GM21528 (cell line): Measurements from ENCODE around the gene TSKS.
"Not testable (repeated sequence)": the region's sequence is repeated elsewhere in the genome, so short reads cannot be mapped to it uniquely, and the experiment has no call there.

Experiments
- ATAC-seq: cut with Tn5 transposase; IDR thresholded peaks from one replicate; pipeline ENCODE4 v1.9.1; 2021; ENCODE audit warnings: mild to moderate bottlenecking, moderate library complexity; ENCODE audit not compliant: unreplicated experiment, low FRiP score

Gene TSKS

DNA sequence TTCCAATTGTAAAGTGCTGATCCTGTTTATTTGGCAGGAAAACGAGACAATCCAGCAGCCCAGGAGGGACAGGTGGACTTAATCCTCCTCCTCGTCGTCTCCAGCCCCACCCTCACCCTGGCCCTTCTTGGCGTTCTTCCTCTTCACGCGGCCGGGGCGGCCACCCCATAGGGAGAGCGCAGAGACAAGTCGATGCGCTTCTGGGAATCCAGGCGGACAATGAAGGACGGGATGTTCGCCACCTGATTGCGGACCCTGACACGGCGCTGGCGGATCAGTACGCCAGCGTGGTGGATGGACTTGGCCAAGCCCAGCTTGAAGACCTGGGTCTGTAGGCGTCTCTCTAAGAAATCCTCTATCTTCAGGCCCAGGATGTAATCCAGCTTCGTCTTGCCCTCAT, 43.7 kb downstream of the TSKS start:
- ATAC-seq = not testable (repeated sequence)

DNA sequence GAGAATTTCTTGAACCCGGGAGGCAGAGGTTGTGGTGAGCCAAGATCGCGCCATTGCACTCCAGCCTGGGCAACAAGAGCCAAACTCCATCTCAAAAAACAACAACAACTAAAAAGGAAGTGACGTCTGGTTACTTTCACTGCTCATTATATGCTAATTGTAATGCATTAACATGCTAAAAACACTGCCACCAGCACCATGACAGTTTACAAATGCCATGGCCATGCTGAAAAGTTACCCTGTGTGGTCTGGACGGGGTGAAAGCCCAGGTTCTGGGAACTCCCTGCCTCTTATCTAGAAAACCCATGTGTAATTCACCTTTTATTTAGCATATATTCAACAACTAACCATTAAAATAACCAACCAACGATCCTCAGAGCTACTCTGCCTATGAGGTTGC, 44.1 kb downstream of the TSKS start:
- ATAC-seq = no peak

DNA sequence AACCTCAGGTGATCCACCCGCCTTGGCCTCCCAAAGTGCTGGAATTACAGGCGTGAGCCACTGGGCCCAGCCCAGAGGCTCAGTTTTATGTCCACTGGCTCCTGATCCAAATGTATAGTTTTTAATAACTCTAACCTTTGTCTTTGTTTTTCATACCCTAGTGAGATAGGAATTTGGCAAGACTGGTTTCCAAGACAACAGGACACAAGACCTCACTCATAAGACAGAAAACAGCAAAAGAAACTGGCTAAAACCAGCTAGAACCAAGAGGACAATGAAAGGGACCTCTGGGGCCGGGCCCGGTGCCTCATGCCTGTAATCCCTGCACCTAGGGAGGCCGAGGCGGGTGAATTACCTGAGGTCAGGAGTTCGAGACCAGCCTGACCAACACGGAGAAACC, 44.6 kb downstream of the TSKS start:
- ATAC-seq = no peak

DNA sequence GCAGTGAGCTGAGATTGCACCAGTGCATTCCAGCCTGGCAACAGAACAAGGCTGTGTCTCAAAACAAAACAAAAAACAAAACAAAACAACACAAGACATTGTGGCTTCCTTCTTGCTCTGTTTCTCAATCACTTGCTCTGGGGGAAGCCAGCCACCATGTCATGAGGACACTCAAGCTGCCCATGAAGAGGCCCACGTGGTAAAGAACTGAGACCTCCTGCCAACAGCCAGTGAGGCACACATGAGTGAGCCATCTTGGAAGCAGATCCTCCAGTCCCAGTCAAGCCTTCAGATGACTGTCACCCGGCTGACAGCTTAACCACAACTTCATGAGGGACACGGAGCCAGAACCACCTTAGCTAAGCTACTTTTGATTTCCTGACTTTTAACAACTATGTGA, 47.0 kb downstream of the TSKS start:
- ATAC-seq = no peak

DNA sequence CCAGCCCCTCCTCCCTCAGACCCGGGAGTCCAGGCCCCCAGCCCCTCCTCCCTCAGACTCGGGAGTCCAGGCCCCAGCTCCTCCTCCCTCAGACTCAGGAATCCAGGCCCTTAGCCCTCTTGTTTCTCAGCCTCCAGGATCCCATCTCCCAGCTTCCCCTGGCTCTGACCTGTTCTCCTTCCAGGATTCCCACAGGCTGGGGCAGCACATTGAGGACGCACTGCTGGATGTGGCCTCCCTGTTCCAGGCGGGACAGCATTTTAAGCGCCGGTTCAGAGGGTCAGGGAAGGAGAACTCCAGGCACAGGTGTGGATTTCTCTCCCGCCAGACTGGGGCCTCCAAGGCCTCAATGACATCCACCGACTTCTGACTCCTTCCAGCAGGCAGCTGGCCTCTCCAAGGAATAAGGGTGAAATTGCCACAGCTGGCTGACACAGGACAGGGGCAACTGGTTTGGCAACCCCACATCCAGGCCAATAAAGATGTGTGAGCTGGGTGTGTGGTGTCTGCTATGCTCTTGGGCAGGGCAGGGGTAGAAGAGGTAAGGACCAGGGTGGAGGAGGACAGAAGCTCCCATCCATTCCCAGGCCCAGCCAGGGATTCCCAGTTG, 49.8 kb downstream of the TSKS start:
- ATAC-seq = no peak

DNA sequence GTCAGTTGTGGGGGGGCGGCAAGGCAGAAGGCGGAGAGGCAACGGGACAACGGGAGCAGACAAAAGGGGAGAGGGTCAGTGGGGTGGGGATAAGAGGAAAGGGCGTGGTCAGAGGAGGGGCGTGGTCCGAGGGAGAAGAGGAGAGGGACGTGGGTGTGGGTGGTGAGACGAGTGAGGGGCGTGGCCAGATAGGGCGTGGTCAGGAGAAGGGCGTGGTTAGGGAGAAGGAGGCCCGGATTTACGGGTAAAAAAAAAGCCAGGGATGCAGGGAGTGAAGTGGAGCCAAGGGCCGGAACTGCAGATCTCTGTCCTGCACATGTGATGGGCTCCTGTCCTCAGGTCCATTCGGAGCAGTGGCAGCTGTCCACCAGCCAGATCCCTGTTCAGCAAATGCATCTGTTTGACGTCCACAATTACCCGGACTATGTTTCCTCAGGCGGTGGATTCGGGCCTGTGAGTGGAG, 50.7 kb downstream of the TSKS start:
- ATAC-seq = no peak

DNA sequence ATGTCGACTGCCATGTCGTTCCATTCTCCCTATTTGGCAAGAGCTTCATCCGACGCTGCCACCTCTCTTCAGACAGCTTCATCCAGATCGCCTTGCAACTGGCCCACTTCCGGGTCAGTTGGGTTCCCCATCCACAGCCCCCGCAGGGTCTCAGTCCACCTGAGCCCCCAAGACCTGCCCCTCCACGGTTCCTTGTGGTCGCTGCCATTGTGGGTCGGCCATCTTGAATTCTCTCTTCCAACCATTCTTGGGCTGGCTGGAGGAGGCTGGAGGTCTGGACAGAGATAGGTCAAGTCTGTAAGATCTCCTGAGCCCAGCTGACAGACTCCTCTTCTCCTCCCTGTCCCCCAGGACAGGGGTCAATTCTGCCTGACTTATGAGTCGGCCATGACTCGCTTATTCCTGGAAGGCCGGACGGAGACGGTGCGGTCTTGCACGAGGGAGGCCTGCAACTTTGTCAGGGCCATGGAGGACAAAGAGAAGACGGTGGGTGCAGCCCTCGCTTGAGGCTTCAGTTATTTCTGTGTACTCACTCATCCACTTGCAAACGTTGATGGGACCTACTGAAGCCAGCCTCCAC, 52.6 kb downstream of the TSKS start:
- no peak for ATAC-seq

DNA sequence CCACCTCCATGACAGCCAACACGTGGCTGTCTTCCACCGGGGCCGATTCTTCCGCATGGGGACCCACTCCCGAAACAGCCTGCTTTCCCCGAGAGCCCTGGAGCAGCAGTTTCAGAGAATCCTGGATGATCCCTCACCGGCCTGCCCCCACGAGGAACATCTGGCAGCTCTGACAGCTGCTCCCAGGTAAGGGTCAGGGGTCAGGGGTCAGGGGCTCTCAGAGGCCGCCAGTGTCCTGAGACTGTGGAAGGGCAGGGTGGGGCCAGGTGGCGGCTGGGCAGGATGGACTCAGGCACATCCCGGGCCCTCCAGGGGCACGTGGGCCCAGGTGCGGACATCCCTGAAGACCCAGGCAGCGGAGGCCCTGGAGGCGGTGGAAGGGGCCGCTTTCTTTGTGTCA, 57.2 kb downstream of the TSKS start:
- no peak for ATAC-seq

DNA sequence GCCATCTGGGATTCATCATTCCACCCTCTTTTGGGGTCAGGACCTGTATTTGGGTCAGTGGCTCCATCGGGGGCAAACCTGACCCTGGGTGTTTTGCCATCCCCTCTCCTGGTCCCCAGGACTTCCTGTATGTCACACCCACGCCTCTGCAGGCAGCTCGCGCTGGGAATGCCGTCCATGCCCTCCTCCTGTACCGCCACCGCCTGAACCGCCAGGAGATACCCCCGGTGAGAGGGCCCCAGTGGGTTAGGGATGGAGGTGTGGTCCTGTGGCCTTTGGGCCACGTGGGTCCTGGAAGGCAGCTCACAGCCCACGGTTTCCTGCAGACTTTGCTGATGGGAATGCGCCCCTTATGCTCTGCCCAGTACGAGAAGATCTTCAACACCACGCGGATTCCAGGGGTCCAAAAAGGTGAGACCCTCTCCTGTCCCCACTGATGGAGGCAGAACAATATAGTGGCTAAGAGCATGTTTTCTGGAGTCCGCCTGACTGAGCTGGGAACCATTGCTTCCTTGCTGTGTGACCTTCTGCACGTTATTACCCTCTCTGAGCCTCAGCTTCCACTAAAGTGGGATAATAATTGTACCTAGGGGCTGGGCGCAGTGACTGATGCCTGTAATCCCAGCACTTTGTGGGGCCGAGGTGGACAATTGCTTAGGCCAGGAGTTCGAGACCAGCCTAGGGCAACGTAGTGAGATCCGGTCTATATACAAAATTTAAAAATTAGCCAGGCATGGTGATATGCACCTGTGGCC, 58.0 kb downstream of the TSKS start:
- no peak for ATAC-seq

DNA sequence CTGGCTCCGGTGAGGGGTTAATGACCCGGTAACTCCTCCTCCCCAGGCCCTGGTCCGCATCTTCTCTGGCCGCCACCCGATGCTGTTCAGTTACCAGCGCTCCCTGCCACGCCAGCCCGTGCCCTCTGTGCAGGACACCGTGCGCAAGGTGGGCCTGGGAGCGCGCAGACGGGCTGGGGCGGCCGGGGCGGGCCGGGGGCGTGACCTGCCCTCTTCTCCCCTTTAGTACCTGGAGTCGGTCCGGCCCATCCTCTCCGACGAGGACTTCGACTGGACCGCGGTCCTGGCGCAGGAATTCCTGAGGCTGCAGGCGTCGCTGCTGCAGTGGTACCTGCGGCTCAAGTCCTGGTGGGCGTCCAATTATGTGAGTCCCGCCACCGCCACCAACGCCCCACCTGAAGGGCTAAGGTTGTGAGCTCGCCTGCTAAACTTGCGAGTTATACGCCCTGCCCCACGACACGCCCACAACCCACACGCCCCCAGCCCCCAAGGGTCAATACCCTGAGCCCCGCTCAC, 61.8 kb downstream of the TSKS start:
- no peak for ATAC-seq

DNA sequence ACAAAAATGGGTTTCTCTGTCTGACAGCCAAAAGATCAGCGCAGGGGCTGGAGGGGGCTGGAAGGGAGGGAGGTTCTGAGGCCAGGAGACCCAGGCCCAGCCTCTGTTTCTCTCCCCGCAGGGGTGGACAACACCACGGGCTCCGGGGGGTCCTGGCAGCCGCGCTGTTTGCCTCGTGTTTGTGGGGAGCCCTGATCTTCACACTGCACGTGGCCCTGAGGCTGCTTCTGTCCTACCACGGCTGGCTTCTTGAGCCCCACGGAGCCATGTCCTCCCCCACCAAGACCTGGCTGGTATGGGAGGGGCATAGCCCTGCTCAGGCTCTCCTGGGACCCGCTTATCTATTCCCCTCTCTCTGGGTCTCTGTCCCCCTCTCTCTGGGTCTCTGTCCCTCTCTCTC, 62.5 kb downstream of the TSKS start:
- ATAC-seq = no peak

DNA sequence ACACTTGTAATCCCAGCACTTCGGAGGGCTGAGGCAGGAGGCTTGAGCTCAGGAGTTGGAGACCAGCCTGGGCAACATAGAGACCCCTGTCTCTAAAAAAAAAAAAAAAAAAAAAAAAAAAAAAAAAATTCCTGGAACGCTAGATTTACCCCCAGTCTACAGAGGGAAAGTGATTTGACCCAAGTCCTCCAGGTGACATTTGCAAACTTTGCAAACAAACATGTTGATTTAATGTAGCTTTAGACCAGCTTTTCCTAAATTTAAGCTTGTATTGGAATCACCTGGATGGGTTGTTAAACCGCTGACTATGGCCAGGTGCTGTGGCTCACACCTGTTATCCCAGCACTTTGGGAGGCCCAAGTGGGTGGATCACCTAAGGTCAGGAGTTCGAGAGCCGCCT, 63.7 kb downstream of the TSKS start:
- no peak for ATAC-seq

DNA sequence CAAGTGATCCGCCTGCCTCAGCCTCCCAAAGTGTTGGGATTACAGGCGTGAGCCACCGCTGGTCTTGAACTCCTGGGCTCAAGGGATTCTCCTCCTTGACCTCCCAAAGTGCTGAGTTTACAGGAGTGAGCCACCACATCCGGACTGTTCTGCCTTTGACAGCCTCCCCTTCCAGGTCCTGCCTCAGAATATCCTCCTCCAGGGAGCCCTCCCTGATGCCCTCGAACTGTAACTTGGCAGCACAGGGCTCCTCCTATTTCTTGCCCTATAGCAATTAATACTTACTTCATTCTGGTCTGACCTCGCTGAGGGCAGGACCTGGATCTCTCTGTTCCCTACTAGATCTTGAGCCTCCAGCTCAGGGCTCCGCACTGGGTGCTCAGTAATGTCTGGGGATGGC, 66.2 kb downstream of the TSKS start:
- no peak for ATAC-seq

DNA sequence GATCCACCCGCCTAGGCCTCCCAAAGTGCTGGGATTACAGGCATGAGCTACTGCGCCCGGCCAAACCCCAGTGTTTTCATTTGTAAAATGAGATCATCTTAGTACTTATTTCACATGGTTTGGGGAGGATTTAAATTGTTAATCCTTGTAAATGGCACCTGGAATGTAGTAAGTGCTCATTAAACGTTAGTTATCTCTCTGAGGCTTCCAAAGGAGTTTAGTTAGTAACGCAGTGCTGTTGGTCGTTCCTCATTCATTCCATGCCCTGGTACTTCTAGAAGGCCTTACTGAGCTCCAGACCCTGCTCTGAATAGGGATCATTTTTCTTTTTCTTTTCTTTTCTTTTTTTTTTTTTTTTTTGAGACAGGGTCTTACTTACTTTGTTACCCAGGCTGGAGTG, 67.0 kb downstream of the TSKS start:
- no peak for ATAC-seq

DNA sequence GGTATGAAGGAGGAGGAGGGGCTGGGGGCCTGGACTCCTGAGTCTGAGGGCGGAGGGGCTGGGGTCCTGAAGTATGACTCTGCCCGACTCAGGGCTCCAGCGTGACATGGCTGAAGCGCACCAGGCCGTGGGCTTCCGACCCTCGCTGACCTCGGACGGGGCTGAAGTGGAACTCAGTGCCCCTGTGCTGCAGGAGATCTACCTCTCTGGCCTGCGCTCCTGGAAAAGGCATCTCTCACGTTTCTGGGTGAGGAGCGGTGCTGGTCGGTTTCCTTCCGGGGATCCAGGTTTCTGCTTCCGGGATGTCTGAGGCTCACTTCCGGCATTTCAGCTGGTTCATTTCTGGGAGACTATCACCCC, 71.0 kb downstream of the TSKS start:
- no peak for ATAC-seq

DNA sequence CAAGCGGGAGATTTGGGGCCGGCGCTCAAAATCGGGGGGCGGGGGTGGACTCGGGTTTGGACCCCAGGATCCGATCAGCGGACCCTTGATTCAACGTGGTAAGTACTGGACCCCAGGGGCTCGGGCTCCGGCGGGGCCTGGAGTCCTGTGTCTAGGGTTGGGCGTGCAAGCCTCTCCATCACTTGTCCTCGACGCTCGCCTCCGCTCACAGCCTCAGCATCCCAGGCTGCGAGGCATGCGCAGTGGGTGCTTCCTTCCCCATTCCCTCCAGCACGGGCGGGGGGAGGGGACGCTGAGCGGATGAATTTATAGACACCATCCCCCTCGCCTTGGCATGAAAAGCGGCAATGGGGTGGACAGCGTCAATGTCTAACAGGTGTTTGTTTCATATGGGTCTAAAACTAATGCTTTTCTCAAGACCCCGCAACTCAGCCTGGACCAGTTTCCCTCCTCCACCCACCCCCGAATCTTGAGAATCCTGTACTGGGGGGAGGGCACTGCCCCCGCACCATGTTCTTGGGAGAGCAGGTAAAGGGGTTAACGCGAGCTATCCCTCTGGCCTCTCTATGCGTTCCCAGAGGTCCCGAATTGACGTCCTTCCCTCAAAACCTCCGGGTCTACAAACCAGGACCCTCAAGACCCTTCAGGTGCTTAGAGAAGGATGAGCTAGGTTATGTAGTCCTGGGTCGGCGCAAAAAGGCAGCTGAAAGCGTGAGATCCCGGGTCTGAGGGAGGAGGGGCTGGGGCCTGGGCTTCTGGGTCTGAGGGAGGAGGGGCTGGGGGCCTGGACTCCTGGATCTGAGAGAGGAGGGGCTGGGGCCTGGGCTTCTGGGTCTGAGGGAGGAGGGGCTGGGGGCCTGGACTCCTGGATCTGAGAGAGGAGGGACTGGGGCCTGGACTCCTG, 71.6 kb downstream of the TSKS start:
- no peak for ATAC-seq

DNA sequence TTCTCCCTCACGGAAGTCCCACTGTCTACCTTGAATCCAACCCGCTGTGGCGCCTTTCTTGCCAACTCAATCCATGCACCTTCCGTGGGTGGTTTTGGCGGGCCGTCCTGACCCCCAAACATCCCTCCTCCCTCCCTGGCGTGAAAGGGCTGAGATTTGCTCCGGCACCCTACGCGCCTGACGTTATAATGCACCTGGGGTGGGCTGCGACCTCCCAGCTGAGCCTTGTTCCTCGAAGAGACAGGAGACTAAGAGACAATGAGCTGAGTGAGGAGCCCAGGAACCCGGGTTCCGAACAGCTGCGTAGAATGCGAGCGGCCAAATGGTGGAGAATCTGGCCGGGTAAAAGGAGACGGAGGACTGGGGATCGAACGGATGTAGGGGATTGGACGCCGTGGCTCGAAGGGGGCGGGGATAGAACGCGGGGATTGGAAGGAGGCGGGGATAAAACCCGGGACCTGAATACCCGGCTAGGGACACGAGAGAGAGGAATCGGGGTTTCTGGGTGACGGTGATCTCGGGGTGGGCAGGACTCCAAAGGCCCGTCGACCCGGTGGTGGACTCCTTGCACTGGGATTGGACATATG, 72.4 kb downstream of the TSKS start, which contains the start of gene CPT1C:
CPT1C (plus strand) TSS at position 461 of the 587 bp plus-strand sequence. CDS start 1,137 bp downstream, outside the sequence.
- no peak for ATAC-seq

DNA sequence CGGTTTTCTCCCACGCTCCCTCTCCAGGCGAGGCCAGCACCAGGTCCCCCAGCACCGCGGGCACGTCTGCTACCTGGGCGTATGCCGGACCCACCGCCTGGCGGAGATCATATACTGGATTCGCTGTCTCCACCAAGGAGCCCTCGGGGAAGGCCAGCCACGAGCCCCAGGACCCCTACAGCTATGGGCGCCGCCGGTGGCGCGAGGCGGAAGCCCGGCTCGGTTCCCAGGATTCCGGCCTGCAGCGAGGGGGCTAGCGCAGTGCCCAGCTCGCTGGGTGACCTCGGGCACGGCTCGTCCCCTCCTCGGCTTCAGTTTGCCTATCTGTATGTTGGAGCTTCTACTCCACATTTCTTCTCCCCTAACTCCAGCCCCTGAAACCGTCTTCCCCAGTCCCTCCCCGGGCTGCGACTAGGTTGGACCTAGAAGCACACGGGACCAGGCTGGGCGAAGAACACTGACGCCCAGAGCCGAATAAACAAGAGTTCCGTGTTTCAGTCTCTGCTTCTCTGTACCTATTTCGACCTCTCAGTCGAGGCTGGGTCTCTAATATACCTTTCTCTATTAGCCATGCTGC, 72.9 kb downstream of the TSKS start:
- ATAC-seq = no peak
